H54 (cell line): Measurements from ENCODE around the gene FUT3.

ENCODE experiments used
- DNase-seq: peaks from one replicate; pipeline ENCODE4 v3.0.0; 2011; ENCODE audit warnings: low spot score, mixed read lengths; ENCODE audit not compliant: insufficient read length
- FAIRE-seq: peaks from 3 replicates; lab custom pipeline; 2011; peaks lifted over from hg19 to GRCh38; lab: Jason Lieb, UNC
- POLR2A ChIP-seq: IDR thresholded peaks from 2 replicates; pipeline ENCODE4 v1.6.1; 2011; ENCODE audit warnings: low read depth, mild to moderate bottlenecking, low read length

Gene FUT3

DNA sequence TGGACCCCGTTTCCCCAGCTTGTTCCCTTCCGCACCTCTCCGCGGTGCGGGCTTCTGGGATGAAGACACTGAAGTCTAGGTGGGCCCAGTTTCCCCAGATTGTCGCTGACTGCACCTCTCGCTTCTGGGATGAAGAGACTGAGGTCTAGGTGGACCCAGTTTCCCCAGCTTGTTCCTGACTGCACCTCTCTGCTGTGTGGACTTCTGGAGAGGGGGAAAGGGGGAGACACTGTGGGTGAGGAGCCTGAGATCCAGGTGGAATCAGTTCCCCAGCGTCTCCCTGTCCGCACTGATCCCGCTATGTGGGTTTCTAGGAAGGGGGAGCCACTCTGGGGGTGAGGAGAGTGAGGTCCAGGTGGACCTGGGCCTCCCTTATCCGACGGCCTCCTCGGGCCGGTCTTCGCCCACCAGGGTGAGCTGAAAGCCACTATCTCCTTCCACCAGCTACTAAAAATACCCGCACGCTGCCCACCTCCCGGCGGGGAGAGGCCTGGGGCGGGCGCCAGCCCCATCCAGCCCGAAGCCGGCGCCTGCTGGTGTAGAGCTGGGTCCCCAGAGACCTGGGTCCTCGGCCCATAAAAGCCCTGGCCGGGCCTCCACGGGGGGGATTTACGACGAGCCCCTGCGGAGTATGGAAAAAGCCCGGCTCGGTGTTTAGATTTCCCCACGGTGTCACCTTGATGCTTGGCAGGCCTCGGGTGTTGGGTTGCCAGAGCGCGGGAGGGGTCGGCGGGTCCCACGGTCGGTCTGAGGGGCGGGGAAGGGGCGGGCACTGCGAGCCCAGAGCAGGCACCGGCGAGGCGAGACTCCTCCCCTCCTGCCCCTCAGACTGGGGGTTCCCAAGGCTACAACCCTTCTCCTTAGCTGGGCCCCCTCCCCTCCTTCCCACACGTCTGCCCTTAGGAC, 22.3 kb downstream of the FUT3 start:
- FAIRE-seq (no peak), DNase-seq (no peak)
- TF ChIP-seq POLR2A, result no peak

DNA sequence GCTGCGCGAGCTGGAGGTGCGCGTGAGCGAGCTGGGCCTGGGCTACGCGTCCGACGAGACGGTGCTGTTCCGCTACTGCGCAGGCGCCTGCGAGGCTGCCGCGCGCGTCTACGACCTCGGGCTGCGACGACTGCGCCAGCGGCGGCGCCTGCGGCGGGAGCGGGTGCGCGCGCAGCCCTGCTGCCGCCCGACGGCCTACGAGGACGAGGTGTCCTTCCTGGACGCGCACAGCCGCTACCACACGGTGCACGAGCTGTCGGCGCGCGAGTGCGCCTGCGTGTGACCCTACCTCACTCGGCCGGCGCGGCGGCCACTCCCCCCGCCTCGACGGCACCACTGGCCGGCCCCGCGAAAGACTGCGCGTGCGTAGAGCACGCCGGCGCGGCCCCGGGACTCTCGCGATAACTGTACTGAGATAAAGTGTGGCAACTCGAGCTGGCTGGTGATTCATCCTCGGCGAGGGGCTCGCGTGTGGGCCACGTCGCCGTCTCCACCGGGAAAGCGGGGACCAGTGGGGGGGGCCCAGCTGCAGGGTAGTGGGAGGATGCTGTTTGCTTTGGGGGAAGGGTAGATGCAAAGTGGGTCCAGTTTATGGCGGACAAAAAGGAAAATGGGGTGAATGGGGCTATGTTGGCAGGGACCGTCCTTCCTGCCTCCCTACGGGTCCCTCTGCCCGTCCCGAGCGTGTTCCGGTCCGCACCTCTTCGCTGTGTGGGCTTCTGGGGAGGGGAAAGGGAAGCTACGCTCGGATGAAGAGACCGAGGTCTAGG, 23.2 kb downstream of the FUT3 start:
- peak; percentile 61; the same call in 1 of the 2 replicates for TF ChIP-seq POLR2A
- peak; percentile 68 for DNase-seq
- no peak for FAIRE-seq

DNA sequence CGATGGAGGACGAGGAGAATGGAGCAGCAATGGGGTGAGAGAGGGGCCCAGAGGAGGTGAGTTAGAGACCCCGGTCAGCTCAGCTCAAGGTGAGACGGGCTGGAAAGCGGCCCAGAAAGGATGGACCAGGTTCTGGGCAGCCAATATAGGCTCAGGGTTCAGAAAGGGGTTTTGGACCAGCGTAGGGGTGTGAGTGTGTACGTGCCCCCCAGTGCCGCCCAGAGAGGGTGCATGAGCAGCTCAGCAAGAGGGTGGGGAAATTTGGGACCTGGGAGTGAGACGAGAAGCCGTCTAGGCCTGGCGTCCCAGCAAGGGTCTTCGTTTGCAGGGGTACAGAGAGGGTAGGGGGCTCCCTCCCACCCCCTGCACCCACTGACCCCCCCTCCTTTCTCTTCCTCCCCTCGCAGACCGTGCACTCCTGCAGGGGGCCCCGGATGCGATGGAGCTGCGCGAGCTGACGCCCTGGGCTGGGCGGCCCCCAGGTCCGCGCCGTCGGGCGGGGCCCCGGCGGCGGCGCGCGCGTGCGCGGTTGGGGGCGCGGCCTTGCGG, 23.8 kb downstream of the FUT3 start:
- no peak for DNase-seq
- FAIRE-seq, result no peak
- TF ChIP-seq POLR2A, result no peak

DNA sequence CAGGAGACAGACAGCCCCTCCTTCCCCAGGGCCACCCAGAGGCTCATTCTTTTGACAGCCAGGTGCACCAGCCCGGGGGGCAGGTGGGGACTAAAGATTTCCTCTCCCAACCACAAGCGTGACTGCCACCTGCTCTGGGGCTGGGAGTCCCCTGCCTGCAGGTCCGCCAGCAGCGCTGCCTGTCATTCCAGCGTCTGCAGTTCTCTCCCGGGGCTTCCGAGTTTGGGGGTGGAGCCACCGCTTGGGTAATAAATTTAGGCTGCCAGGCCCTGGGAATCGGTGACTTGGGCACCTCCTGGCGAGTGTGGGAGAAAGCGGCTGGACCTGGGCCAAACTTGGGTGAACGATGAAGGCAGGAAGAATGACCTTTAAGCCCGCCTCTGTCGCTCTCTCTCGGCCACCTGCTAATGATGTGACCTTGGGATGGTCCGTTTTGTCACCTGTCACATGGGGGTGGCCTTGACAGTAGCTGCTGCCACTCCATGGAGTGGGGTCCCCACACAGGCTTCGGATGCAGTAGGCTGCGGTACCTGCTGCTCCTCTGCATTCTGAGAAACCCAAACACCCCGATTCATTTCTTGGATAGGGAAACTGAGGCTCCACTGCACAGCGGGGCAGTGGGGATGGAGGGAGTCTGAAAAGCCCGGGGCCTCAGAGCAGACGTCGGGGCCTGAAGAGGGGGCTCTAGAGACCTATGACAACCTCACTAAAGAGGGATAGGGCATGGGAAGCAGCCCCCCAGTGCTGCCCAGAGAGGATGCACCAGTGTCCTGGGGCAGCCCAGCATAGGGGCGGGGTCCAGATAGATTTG, 24.5 kb downstream of the FUT3 start:
- no peak for TF ChIP-seq POLR2A
- peak; percentile 81 for DNase-seq
- FAIRE-seq, result no peak

DNA sequence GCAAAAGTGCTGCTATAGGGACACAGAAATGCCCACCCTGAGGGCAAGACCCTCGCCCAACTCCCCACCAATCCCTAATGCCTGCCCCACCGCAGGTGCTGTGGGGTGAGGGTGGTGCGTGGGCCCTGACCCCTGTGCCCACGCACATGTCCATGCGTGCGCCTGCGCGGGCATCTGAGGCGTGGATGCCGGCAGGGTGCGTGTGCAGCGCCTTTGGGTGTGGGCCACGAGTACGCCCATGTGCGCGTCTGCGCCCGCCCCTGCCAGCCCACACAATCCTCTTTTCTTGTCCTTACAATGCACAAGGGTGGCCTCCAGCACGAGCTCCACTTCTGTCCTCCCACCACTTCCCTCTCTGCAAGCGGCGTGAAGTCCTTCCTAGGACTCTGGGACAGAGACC, 26.1 kb downstream of the FUT3 start:
- DNase-seq, result no peak
- no peak for FAIRE-seq
- no peak for TF ChIP-seq POLR2A

DNA sequence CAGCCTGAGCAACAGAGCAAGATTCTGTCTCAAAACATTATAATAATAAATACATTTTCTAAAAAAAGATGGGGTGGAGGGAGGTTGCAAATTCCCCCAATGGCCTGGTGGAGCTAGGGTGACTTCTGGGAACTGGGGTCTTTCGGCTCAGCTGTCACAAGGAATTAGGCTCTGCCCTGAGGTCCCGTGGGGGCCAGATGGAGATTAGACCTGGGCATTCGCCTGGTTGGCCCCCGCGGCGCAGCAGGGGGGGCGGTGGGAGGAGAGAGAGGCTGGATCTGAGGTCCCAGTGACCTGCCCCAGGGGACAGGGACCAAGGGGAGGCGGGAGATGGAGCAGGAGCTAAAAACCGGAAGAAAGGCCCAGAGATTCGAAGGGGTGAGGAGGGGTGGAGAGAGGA, 26.5 kb downstream of the FUT3 start:
- DNase-seq (no peak), FAIRE-seq (no peak)
- TF ChIP-seq POLR2A, result no peak

DNA sequence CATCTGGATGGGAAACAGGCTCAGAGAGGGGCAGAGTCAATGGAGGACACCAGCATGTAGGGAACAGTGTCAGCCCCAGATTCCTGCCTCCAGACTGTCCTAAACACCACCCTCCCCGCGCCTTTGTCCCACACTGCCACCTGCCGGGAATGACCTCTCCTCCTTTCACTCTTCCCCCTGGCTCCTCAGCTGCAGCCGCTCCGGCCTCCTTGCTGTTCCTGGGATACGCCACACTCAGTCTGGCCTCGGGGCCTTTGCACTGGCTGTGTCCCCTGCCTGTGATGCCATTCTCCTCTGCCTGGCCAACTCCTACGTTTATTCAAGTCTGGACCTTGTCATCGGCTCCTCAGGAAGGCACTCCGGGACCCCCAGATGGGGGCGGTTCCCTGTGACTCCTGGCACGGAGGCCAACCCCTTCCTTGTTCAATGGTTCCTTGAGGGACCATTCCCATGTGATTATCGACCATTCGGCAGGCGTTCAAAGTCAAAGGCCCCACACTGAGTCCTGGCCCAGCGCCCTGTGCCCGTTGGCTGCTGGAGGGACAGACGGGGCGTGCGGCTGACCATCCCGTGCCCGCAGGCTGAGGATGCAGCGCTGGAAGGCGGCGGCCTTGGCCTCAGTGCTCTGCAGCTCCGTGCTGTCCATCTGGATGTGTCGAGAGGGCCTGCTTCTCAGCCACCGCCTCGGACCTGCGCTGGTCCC, 27.5 kb downstream of the FUT3 start:
- no peak for DNase-seq
- FAIRE-seq, result no peak
- no peak for TF ChIP-seq POLR2A

DNA sequence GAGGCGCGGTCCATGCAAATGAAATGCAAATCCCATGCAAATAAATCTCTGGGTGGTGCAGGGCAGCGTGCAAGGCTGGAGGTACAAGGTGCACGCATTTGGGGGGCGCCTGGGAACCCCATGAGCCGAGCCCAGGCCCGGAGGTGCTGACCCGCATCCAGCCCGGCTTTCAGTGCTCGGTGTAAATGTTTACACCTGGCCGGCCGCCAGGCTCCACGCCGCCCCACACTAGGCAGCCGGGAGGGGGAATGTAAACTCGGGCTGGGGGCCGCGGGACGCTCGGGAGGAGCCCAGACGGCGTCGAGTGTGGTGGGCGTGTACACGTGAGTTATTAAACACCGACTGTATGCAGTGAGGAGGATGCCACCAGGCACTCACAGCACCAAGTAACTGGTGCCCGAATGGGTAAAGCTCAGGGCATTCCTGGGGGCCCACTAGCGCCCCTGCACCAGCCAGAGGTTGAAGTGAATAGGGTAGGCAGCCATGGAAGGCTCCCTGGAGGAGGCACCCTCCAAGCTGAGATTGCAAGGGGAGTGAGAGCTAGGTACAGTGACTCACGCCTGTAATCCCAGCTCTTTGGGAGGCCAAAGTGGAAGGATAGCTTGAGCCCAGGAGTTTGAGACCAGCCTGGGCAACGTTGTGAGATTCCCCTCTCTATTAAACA, 28.9 kb downstream of the FUT3 start:
- DNase-seq (no peak), FAIRE-seq (no peak)
- no peak for TF ChIP-seq POLR2A

DNA sequence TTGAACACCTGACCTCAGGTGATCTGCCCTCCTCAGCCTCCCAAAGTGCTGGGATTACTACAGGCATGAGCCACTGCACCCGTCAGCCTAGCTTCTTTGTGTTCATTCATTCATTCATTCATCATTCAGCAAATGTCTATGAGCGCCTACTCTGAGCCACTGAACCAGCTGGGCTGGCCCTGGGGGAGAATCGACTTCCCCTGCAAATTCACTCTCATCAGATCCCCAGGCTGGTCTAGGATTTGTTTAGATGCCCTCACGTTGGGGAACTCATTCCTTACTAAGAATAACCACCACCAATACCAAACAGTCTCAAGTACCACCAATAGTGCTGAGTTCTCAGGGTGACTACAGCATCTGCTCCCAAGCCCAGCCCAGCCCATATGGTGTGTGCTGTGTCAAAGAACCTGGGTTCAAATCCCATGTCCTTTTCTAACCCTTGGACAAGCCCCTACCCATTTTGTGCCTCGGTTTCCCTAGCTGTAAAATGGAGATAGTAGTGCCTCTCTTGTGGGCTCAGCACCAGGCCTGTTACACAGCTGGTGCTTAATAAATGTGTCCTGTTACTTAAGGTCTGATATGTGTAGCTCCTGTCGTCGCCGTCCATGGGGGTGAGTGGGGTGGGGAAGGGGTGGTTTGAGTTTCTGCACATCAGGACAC, 29.6 kb downstream of the FUT3 start:
- DNase-seq, result no peak

DNA sequence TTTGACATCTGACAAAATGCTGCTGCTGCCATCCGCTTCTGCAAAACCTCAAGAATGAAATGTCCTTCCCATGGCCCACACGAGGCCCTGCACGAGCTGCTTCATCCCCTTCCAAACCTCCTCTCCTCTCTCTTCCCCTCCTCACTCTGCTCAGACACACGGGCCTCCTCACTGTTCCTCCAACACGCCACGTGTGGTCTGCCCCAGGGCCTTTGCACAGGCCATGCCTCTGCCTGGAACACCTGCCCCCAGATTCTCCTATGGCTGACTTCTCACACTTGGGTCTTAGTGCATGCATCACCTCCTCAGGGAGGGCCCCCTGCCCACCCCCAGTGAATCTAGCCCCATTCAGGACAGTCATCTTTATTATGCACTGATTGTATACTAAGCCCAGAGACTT, 30.5 kb downstream of the FUT3 start:
- no peak for DNase-seq
- FAIRE-seq, result no peak
- TF ChIP-seq POLR2A, result no peak

More for the DNA sequence above, 29.6 kb downstream of the FUT3 start:
- TF ChIP-seq POLR2A, result no peak
- FAIRE-seq, result no peak

DNA sequence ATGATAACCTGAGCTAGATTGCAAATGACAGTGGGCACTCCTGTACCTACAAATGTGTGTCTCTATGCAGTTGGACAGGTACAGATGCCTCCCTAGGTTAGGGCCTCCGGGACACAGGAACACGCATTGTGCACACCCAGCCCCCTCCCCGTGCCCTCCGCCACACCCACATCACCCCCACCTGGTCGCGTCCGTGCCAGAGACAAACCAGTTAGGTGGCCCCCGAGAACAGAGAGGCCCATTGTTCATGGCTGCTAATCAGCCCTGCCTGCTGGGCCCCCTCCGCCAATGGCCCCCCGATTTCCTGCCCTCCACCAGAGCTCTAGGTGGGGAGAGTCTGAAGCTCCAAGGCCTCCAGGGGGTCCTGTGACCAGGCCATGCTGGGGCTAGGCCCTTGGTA, 32.7 kb downstream of the FUT3 start:
- no peak for FAIRE-seq
- DNase-seq, result no peak

DNA sequence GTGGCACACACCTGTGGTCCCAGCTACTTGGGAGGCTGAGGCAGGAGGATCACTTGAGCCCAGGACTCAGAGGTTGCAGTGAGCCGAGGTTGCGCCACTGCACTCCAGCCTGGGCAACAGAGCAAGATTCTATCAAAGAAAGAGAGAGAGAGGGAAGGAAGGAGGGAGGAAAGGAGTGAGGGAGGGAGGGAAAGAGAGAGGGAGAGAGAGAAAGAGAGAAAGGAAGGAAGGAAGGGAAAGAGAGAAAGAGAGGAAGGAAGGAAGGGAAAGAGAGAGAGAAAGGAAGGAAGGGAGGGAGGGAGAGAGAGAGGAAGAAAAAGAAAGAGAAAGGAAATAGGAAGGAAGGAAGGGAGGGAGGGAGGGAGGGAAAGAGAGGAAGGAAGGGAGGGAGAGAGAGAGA, 34.0 kb downstream of the FUT3 start:
- no peak for DNase-seq
- TF ChIP-seq POLR2A, result no peak
- FAIRE-seq, result no peak

More for the DNA sequence above, 32.7 kb downstream of the FUT3 start:
- TF ChIP-seq POLR2A, result no peak

DNA sequence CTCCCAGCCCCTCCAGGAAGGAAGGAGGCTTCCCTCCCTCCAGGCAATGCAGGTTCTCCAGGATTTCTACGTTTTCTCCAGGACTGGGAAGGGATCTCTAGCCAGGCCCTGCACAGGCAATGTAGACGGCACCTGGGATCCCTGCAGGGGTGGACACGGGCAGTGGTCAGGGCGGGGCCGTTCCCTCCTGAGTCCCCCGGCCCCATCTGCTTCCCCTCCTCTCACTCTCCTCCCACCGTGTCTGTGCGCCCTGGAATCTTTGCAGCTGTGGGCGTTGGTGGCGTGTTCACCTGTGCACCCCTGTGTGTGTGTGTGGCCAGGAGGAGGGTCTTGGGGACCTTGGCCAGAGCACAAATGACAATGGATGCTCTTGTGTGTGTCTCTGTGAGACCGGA, 36.4 kb downstream of the FUT3 start:
- DNase-seq (no peak), FAIRE-seq (no peak)
- no peak for TF ChIP-seq POLR2A
